GM10847 (cell line): ENCODE data around the gene CFAP69.

Experiments
- POLR2A ChIP-seq: IDR thresholded peaks from 2 replicates; pipeline ENCODE4 v1.6.1; 2011; ENCODE audit not compliant: insufficient read length; ENCODE audit errors: extremely low read depth

The CFAP69 gene

GRCh38 chr7:90227259-90227658, 17.7 kb upstream of the CFAP69 start:
- no peak for TF ChIP-seq POLR2A

DNA sequence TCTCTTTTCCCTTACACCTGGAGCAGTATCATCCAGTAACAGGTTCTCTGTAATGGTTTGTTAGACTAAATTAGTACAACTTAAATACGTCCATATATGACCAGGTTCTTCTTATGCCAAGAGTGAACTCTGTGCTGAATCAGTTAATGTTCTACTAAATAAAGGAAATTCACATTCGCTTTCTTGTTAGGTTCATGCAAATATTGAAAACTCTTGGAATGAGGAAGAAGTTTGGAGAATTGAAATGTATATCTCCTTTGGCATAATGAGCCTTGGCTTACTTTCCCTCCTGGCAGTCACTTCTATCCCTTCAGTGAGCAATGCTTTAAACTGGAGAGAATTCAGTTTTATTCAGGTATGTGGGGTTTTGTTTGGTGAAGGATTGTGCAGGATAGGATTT, 15.3 kb upstream of the CFAP69 start:
- TF ChIP-seq POLR2A = no peak

DNA sequence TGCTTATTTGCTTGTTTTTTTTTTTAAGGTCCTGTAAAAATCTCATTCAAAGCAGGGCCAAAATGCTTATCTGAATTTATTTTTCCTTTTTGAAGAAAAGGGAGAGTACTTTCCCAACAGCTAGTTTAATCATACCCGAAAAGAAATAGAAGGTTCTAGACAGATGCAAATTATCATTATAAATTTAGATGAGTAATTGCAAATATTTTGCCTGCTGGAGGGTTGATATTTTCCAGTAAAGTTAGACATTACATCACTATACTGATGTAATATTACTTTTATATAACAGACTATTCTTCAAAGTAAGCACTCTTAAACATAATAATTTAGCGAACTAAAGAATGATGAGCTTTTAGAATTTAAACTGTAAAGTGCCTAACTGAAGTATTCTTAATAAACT, 14.1 kb upstream of the CFAP69 start:
- no peak for TF ChIP-seq POLR2A

DNA sequence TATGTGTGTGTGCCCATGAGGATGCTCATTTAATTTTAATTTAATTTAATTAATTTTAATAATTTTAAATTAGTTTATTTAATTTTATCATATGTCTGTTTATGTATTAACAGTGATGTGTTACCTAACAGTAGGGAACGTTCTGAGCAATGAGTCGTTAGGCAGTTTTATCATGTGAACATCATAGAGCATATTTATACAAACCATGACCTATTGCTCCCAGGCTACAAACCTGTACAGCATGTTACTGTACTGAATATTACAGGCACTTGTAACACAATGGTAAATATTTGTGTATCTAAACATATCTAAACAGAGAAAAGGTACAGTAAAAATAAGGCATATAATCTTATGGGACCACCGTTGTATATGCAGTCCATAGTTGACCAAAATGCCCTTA, 13.7 kb upstream of the CFAP69 start:
- TF ChIP-seq POLR2A = no peak

DNA sequence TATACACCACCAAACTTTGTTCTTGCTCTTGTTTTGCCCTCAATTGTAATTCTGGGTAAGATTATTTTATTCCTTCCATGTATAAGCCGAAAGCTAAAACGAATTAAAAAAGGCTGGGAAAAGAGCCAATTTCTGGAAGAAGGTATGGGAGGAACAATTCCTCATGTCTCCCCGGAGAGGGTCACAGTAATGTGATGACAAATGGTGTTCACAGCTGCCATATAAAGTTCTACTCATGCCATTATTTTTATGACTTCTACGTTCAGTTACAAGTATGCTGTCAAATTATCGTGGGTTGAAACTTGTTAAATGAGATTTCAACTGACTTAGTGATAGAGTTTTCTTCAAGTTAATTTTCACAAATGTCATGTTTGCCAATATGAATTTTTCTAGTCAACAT, 12.5 kb upstream of the CFAP69 start:
- TF ChIP-seq POLR2A = no peak

DNA sequence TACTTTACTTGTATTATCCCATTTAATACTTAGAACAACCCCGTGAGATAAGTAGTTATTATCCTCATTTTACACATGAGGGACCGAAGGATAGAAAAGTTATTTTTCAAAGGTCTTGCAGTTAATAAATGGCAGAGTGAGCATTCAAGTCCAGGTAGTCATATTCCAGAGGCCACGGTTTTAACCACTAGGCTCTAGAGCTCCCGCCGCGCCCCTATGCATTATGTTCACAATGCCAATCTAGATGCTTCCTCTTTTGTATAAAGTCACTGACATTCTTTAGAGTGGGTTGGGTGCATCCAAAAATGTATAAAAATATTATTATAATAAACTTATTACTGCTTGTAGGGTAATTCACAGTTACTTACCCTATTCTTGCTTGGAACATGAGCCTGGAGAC, 11.4 kb upstream of the CFAP69 start:
- no peak for TF ChIP-seq POLR2A

GRCh38 chr7:90236721-90237289, 8.2 kb upstream of the CFAP69 start:
- TF ChIP-seq POLR2A = no peak

DNA sequence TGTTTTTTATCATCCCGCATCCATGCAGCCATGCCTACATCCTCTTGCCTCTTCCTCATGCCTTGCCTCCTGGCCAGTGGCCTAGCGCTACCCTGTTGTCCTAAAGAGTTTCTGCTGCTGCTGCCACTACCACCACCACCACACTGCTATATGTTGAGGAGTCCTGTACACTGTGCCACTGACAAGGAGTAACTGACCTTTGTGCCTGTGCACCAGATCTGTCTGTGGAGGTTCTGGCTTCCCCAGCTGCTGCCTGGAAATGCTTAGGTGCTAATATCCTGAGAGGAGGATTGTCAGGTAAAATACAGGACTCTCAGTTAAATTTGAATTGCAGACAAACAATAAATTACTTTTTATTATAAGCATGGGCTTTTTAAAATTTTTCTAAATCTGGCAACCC, 7.0 kb upstream of the CFAP69 start:
- TF ChIP-seq POLR2A = no peak

DNA sequence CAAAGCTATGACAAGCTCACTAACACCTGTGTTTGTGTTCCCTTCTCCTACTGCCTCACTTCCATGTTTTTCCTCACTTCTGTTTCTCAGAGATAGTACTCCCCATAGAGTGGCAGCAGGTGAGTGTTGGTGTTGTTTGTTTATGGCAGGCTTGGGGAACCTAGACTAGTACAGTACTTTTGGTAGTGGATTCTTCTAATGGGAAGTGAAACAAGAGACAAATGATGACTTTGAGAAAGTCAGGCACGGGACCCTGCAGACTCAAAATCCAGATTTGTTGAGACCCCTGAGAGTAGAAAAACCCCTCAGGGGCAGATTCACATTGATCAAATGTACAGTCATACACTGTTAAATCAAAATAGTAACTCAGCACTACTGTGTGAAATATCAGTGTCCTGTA, 6.4 kb upstream of the CFAP69 start:
- no peak for TF ChIP-seq POLR2A

GRCh38 chr7:90239050-90239449, 5.9 kb upstream of the CFAP69 start:
- TF ChIP-seq POLR2A = no peak

GRCh38 chr7:90239625-90240228, 5.2 kb upstream of the CFAP69 start:
- no peak for TF ChIP-seq POLR2A

- TF ChIP-seq POLR2A = no peak
Observed at GRCh38 chr7:90242369-90243168, 2.4 kb upstream of the CFAP69 start.

DNA sequence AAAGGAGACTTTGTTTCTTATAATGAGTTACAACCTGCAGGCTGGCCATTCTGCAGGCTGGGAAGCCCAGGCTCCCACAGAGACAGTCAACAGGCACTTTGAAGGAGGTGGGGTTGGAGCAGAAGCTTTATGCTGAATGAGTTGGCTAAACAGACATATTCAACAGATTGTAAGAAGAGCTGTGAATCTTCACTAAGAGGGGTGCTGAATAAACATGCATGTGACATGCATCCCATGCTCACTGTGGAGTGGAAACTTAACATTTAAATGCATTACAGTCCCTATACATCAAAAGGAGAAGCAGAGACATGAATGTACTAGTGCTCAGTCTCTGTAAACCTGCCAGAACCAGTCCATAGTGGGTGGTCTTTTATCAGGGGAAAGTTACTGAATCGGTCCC, 1.4 kb upstream of the CFAP69 start:
- no peak for TF ChIP-seq POLR2A

DNA sequence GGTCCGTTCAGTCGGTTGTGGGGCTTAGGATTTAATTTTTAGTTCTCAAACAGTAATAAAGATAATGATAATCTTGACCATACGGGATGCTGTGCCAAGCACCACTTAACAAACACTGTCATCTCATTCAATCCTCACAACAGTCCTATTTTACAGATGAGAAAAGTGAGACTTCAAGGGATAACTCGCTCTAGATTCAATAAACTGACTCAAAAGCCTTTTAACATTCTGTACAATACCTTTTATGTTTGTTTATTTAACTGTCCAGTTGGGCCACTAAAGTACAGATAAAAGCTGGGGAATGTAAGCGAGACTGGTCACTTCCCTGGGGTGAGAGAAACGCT, 437 bp upstream of the CFAP69 start:
- TF ChIP-seq POLR2A = no peak

GRCh38 chr7:90246171-90246570, 1.2 kb downstream of the CFAP69 start:
- no peak for TF ChIP-seq POLR2A

DNA sequence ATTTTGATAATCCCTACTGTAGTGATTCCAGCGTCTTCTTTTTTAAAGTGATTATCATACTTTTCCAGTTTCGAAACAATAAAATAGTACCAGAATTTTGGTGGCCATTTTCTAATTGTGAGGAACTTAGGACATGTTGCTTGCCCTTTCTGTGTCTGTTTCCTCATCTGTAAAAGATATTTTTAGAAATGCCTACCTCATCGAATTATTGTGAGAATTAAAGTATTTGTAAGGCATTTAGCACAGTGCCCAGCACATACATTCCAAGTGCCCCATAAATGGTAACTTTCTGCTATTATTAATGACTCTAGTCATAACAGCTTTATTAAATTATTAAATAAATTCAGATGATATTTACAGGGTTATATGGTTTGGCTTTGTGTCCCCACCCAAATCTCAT, 3.7 kb downstream of the CFAP69 start:
- TF ChIP-seq POLR2A = no peak
